Astrocyte of the spinal cord (primary cell): Measurements from ENCODE around the gene NCLN.
"Not testable (repeated sequence)": the region's sequence is repeated elsewhere in the genome, so short reads cannot be mapped to it uniquely, and the experiment has no call there.

Source experiments
- DNase-seq: peaks from one replicate; pipeline ENCODE4 v3.0.0; 2011; ENCODE audit warnings: low read depth, low spot score
- H3K4me3 ChIP-seq: 2 replicates; pipeline ENCODE4 v1.5.1; 2011; ENCODE audit warnings: low read depth, mild to moderate bottlenecking, low read length, moderate library complexity
- in situ Hi-C: cut with HindIII; loops from 2 replicates; pipeline ENCODE4 v1.10.0; 2017; ENCODE audit warnings: low sequenced_read_pairs
- TF ChIP-seq, protein P1 (sequence below): IDR thresholded peaks from 2 replicates; pipeline ENCODE4 v1.5.1; 2012; ENCODE audit warnings: low read depth, mild to moderate bottlenecking, low read length, inconsistent platforms

Gene NCLN

DNA sequence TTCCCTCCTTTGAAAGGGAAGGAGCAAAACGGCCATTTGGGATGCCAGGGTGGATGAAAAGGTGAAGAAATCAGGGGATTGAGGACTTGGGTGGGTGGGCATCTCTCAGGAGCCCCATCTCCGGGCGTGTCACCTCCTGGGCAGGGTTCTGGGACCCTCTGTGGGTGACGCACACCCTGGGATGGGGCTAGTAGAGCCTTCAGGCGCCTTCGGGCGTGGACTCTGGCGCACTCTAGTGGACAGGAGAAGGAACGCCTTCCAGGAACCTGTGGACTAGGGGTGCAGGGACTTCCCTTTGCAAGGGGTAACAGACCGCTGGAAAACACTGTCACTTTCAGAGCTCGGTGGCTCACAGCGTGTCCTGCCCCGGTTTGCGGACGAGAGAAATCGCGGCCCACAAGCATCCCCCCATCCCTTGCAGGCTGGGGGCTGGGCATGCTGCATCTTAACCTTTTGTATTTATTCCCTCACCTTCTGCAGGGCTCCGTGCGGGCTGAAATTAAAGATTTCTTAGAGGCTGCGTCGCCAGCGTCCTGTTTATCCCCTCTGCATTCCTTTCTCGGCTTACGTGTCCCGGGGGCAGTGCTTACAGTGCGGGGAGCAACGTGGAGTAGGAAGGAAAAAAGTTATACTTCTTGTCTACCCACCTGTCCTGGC is 22.4 kb upstream of the NCLN start:
- DNase-seq = peak; percentile 47
- in situ Hi-C loops = no loop called here
- no peak overlapping the region for H3K4me3 ChIP-seq
- TF ChIP-seq, protein P1, sequence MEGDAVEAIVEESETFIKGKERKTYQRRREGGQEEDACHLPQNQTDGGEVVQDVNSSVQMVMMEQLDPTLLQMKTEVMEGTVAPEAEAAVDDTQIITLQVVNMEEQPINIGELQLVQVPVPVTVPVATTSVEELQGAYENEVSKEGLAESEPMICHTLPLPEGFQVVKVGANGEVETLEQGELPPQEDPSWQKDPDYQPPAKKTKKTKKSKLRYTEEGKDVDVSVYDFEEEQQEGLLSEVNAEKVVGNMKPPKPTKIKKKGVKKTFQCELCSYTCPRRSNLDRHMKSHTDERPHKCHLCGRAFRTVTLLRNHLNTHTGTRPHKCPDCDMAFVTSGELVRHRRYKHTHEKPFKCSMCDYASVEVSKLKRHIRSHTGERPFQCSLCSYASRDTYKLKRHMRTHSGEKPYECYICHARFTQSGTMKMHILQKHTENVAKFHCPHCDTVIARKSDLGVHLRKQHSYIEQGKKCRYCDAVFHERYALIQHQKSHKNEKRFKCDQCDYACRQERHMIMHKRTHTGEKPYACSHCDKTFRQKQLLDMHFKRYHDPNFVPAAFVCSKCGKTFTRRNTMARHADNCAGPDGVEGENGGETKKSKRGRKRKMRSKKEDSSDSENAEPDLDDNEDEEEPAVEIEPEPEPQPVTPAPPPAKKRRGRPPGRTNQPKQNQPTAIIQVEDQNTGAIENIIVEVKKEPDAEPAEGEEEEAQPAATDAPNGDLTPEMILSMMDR = peak; percentile 95

GRCh38 chr19:3163943-3164342 is 21.8 kb upstream of the NCLN start:
- TF ChIP-seq, protein P1 = no peak
- in situ Hi-C loops = no loop called here
- no peak for DNase-seq
- H3K4me3 ChIP-seq = no peak overlapping the region

DNA sequence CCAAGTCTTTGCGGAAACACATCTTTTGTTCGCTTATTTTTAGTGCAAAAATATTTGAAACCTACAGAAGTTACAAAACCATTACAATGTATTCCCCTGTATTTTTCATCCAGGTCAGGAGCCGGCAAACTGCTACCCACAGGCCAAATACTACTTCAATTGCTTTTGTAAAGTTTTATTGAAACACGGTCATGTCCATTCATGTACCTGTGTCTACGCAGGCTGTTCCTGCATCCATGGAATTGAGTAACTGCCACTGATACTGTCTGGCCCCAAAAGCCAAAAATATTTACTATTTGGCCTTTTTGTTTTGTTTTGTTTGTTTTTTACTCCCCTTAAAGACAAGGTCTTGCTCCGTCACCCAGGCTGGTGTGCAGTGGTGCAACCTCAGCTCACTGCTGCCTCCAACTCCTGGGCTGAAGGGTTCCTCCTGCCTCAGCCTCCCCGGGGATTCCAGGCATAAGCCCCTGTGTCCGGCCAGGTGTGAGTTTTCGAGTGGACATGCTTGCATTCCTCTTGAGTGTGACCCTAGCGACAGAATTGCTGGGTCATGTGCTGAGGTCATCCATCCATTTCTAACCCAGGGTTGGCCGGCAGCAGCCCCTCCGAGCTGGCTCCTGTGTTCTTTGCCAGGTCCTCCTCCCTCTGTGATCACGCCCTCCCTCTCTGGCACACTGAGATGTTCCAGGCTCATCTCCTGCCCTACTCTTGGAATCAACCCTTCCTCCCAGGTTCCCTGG is 18.0 kb upstream of the NCLN start:
- in situ Hi-C loops = no loop called here
- DNase-seq = no peak
- TF ChIP-seq, protein P1 = no peak
- H3K4me3 ChIP-seq = no peak overlapping the region

DNA sequence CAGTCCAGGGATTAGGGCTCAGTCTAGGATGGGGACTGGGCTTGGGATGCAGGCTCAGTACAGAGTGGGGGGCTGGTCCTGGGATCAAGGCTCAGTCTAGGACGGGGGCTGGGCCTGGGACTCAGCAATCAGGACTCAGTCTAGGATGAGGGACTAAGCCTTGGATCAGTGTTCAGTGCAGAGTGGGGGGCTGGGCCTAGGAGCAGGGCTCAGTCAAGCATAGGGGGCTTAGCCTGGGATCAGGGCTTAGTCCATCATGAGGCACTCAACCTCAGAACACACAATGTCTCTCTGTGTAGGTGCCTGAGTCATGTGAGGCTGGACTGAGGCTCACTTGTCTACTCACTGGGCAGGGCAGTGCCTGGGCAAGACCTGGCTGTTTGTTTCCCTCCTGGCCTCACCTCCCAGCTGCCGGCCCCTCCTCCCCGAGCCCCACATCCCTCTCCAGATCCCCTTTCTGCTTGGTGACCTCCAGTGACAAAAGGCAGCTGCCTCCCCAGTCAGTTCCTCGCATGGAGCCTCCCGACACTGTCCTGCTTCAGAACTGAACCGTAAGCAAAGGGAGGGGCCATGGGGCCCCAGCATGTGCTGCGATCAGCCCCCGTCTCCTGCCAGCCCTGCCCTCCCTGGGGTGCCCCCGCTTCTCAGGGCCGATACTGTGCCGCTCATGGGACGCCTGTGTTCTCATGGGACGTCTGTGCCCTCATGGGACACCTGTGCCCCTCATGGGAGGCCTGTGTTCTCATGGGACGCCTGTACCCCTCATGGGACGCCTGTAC is 13.6 kb upstream of the NCLN start:
- no peak for DNase-seq
- TF ChIP-seq, protein P1 = no peak
- H3K4me3 ChIP-seq = no peak overlapping the region
- in situ Hi-C loops = no loop called here

- H3K4me3 ChIP-seq, in situ Hi-C loops, DNase-seq: not testable (repeated sequence)
Measured at GRCh38 chr19:3172673-3173000, 13.1 kb upstream of the NCLN start.

- TF ChIP-seq, protein P1 = no peak
- in situ Hi-C loops = no loop called here
- peak; percentile 51 for DNase-seq
- no peak overlapping the region for H3K4me3 ChIP-seq
Measured at GRCh38 chr19:3175781-3176714, 9.7 kb upstream of the NCLN start.
